GM21786 (cell line): ENCODE results near the gene CHAT.

Source experiments
- ATAC-seq: cut with Tn5 transposase; IDR thresholded peaks from one replicate; pipeline ENCODE4 v1.9.1; 2021; ENCODE audit not compliant: unreplicated experiment

Gene CHAT

GRCh38 chr10:49596836-49597235, 17.0 kb upstream of the CHAT start:
- no peak for ATAC-seq

- no peak for ATAC-seq
These were observed 16.2 kb upstream of the CHAT start for GRCh38 chr10:49597426-49598163.

DNA sequence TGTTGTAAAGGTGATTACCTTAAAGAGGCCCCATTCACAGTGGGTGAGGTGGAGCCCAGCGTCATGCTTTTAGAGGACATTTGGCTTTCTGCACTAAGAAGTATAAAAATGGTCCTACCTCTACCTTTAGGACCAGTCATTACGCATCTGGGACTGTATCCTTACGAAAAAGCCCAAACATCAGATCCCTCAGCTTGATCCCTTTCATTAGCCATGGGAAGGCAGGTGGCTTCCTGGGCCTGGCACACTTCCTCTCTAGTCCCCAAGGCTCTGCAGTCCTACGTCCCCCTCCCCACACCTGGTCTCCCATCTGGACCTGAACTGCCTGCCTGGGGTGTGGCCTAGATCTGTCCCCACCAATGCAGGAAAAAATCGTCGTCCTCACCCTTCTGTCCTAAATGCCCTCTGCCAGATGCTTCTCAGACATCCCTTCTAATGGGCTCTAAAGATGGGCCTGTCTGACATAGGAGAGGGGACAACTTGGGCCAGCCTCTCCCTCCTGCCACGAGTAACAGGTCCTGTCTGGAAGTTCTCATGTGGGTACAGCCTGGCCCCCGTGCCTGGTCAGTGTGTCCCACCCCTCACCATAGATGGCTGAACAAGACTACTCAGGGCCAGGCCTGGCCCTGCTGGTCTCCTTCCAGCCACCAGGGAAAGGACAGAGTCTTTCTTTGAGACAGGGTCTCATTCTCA, 15.5 kb upstream of the CHAT start:
- no peak for ATAC-seq

DNA sequence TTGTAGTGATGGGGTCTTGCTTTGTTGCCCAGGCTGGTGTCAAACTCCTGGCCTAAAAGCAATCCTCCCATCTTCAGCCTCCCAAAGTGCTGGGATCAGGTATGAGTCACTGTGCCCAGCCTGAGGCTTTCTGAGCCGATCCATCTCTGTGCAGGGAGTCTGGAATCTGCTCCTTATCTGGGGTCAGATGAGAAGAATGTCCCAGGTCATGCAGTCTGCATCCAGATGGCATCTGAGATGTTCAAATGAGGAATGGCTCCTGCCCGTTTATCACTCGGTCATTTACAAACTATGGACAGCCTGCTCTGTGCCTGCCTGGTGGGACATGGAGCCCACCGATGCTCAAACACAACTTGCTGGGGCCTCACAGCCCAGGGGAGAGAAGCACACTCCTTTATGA, 14.9 kb upstream of the CHAT start:
- no peak for ATAC-seq

- no peak for ATAC-seq
These were observed 14.3 kb upstream of the CHAT start for GRCh38 chr10:49599546-49599945.

DNA sequence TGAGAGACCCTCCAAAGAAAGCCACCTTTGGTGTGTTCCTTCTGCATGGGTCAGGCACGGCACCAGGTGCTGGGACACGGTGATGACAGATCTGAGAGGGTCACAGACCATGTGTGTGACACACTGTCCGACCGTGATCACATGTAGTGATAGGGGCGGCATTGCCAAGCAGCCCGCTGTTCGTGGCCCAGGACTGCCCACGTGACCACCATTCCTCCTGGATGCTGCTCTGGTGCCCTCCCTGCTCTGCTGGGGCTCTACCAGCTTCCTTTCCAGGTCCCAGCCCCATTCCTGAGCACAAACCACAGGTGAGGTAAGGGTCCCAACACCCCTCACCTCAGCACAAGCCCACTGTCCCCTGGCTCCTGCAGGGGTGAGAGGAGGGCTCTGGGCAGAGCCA, 13.8 kb upstream of the CHAT start:
- no peak for ATAC-seq

- no peak for ATAC-seq
These were observed 12.9 kb upstream of the CHAT start for GRCh38 chr10:49600781-49601400.

- no peak for ATAC-seq
These were observed 12.0 kb upstream of the CHAT start for GRCh38 chr10:49601857-49602256.

GRCh38 chr10:49602380-49603023, 11.3 kb upstream of the CHAT start:
- no peak for ATAC-seq

- ATAC-seq, result no peak
These were observed 8.5 kb upstream of the CHAT start for GRCh38 chr10:49605216-49605938.

DNA sequence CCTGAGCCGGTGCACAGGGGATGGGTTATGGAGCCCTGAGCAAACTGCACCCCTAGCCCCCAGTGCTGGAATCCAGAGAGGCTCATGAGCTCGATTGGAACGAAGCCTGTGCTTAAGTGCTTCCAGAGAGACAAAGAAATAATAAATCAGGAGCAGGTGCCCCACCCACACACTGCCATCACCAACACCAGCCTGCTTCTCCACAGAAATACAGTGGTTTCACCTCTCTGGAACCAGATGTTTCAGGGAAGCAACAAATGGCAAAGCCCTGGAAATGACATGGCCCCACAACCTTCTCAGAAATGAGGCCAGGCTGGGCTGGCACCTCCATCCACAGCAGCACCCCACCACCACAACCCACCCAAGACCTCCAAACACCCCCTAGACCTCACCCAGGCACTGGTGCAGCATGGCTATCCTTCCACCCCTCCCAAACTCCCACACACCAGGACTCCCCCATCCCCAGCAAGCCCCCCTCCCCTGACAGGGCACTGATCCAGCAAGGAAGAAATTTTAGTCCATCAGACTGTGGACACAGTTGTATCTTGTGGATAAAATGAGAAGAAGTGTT, 7.8 kb upstream of the CHAT start:
- ATAC-seq, result no peak

GRCh38 chr10:49606981-49607535, 6.8 kb upstream of the CHAT start:
- peak; percentile 76 for ATAC-seq

GRCh38 chr10:49608166-49609005, 5.5 kb upstream of the CHAT start:
- ATAC-seq, result no peak

GRCh38 chr10:49609006-49609282, 4.9 kb upstream of the CHAT start:
- ATAC-seq, result no peak

DNA sequence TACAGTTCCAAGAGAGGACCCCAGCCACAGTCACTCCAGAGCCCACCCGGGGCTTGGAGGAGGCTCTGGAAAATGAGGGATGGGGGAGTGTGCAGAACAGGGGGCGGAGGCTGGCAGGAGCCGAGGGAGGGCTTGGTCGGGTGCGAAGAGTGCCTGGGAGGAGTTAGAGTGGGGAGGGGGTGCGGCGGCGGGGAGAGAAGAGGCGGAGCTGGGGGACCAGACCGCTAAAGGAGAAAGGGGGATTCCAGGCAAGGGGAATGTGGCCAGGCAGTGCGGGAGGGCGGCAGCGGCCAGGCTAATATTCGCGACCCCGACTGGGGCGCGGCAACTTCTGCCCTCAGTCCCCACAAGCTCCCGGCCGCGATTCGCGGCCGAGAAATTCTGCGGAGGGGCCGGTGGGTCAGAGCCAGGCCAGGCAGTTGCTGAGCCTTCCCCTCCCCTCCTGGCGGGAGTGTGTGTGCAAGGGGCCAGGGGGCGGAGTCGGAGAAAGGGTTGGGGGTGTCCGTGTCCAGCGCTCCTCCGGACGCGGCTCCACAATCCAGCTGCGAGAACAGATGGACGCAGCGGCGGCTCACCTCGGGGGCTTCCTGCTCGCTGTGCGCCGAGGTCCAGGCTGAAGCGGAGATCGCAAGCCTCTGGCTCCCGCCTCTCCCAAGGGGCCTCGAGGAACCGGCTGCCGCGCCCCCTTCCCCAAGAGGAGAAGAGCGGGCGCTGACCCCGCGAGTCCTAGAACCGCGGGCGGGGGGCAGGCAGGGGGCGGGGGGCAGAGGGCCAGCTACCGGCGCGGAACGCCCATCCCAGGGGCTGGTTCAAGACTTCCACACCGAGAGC, 4.3 kb upstream of the CHAT start:
- no peak for ATAC-seq

DNA sequence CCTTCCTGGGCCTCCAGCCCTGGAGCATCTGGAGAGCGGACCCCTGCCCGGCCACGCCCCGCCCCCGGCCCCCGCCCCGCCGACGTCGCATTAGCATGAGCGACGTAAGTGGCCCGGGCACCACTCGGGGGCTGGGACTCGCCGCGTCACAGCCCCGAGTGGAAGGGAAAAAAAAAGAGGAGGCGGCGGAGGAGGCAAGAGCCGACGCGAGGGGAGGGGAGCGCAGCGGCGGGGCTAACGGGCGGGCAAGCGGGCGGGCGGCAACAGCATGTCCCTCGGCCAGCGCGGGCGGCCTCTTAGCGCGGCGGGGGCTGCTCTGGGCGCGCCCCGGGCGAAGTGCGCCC, 3.8 kb upstream of the CHAT start, which contains the start of gene SLC18A3:
TSS of gene SLC18A3 (plus strand) at position 197 of the 344 bp plus-strand sequence. CDS start 431 bp downstream, outside the sequence.
- no peak for ATAC-seq

DNA sequence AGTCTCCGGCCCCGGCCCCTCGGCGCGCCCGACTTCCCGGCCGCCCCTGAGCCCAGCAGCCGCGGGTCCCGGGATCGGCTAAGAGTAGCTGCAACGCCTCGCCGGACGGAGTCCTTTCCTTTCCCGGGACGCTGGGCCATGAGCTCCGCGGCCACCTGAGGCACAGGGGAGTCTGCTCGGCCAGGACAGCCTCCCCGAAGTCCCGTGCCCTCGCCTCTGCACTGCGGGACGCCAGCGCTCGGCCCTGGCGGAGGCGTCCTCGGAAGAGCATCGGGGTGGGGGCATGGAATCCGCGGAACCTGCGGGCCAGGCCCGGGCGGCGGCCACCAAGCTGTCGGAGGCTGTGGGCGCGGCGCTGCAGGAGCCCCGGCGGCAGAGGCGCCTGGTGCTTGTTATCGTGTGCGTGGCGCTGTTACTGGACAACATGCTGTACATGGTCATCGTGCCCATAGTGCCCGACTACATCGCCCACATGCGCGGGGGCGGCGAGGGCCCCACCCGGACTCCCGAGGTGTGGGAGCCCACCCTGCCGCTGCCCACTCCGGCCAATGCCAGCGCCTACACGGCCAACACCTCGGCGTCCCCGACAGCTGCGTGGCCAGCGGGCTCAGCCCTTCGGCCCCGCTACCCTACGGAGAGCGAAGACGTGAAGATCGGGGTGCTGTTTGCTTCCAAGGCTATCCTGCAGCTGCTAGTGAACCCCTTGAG, 3.2 kb upstream of the CHAT start:
- no peak for ATAC-seq

GRCh38 chr10:49611166-49611815, 2.5 kb upstream of the CHAT start:
- ATAC-seq, result no peak
